HK-2 (cell line): ENCODE data around the gene UQCC3.
A peak's percentile ranks its signal among the peaks of the same experiment; 100 is the strongest.
"Not testable (repeated sequence)": the region's sequence is repeated elsewhere in the genome, so short reads cannot be mapped to it uniquely, and the experiment has no call there.

Experiments used
- DNase-seq: peaks from one replicate; pipeline ENCODE4 v3.0.0-alpha.2; 2018; ENCODE audit not compliant: unreplicated experiment

The UQCC3 gene, protein sequence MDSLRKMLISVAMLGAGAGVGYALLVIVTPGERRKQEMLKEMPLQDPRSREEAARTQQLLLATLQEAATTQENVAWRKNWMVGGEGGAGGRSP

DNA sequence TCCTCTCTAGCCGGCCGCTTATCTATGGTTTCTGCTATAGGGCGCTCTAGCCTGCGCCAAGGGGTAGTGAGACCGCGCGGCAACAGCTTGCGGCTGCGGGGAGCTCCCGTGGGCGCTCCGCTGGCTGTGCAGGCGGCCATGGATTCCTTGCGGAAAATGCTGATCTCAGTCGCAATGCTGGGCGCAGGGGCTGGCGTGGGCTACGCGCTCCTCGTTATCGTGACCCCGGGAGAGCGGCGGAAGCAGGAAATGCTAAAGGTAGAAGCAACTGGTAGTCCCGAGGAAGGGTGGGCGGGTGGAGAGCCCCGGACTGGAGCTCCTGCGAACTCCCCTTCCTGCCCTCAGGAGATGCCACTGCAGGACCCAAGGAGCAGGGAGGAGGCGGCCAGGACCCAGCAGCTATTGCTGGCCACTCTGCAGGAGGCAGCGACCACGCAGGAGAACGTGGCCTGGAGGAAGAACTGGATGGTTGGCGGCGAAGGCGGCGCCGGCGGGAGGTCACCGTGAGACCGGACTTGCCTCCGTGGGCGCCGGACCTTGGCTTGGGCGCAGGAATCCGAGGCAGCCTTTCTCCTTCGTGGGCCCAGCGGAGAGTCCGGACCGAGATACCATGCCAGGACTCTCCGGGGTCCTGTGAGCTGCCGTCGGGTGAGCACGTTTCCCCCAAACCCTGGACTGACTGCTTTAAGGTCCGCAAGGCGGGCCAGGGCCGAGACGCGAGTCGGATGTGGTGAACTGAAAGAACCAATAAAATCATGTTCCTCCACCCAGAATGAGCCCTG lies at the start of gene UQCC3, which contains the start of gene LBHD1:
Gene UQCC3 (plus strand): TSS at position 66 of the 782 bp plus-strand sequence. CDS start 73 bp downstream, at position 139.
Gene LBHD1 (minus strand): TSS at position 660 of the 782 bp plus-strand sequence. CDS start 2,236 bp downstream, outside the sequence.
- peak; percentile 81 for DNase-seq

- no peak for DNase-seq
Observed at GRCh38 chr11:62622476-62623089, 48.9 kb upstream of the UQCC3 start.

DNA sequence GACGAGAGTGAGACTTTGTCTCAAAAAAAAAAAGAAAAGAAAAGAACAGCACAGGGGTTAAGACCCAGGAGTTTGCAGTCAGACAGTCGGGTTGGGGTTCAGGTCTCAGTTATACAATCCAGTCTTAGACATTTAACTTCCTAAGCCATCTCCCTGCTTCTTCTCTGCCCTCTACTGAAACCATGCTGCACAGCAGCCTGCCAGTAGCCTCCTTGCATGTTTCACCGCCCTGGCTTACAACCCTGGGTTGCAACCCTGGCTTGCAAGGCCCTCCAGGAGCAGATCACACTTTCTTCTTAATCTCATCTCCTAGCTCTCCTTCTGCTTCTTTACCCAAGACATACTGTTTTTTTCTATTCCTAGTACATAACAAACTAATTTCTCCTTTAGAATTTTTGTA lies 43.8 kb upstream of the UQCC3 start:
- DNase-seq, result no peak

DNA sequence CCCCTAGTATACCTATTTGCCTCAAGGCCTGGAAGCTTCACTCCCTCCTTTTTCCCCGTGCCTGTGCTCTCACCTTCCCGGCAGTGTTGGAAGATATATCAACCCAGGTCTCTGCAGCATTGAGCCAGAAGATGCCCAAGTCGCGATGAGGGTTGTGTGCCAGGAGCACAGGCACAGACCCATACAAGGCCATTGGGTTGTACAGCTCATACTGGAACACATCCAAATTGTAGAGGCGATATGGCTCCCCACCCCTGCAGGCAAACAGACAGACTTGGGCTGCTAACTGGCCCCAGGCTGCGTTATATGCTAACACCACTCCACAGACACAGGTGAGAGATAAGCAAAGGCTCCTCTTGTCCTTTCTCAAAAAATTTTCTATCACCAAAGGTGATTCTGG lies 39.0 kb upstream of the UQCC3 start:
- DNase-seq, result no peak

GRCh38 chr11:62644220-62644619 lies 27.3 kb upstream of the UQCC3 start:
- no peak for DNase-seq

GRCh38 chr11:62645671-62645945 lies 25.9 kb upstream of the UQCC3 start:
- no peak for DNase-seq

- peak; percentile 95 for DNase-seq
Observed at GRCh38 chr11:62645946-62646824, 25.3 kb upstream of the UQCC3 start, which contains the start of gene GANAB. GANAB (minus strand) TSS chr11:62646613; CDS start chr11:62646599, 14 bp downstream.

- DNase-seq, result no peak
Observed at GRCh38 chr11:62646825-62647608, 24.5 kb upstream of the UQCC3 start.

- DNase-seq, result no peak
Observed at GRCh38 chr11:62647609-62648005, 23.9 kb upstream of the UQCC3 start.

DNA sequence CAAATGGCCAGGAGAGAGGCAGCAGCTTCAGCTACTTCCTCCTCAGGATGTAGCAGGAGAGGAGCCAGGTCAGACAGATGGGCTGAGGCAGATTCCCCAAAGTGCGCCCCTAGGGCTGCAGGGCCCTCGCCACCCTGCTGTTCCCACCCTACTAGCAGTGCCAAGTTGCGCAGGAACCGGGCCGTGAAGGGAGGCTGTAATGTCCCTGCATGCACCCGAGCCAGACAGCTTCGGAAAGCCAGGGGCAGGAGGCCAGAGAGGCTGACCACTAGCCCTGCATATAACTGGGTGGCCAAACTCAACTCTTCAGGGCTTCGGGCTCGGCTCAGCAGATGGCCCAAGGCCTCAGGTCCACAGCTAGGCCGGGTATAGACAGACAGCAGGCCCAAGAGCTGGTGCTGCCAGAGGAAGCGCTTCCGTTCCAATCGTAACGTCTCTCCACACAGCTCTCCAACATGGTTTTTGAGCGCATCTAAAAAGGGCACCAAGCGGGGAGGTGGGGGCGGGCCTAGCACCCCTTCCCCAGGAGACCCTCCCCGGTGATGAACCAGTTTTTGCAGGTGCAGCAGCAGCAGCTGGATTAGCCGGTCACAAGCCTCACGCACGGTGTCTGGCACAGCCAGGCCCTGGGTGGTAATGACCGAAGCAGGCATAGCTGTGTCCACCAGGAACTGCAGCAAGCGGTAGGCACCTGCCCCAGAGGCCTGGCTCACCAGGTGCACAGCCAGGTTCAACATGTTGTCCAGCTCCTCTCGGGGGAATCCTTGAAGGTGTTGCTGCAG lies 23.1 kb upstream of the UQCC3 start:
- DNase-seq, result no peak

GRCh38 chr11:62648967-62649364 lies 22.5 kb upstream of the UQCC3 start:
- no peak for DNase-seq

GRCh38 chr11:62649486-62649885 lies 22.0 kb upstream of the UQCC3 start:
- no peak for DNase-seq

- not testable (repeated sequence) for DNase-seq
Observed at GRCh38 chr11:62650283-62650682, 21.2 kb upstream of the UQCC3 start.

- no peak for DNase-seq
Observed at GRCh38 chr11:62652161-62653006, 19.1 kb upstream of the UQCC3 start.

- DNase-seq, result no peak
Observed at GRCh38 chr11:62654297-62654696, 17.2 kb upstream of the UQCC3 start.

- no peak for DNase-seq
Observed at GRCh38 chr11:62656796-62657429, 14.6 kb upstream of the UQCC3 start.

- peak; percentile 48 for DNase-seq
Observed at GRCh38 chr11:62664405-62665074, 6.9 kb upstream of the UQCC3 start.

DNA sequence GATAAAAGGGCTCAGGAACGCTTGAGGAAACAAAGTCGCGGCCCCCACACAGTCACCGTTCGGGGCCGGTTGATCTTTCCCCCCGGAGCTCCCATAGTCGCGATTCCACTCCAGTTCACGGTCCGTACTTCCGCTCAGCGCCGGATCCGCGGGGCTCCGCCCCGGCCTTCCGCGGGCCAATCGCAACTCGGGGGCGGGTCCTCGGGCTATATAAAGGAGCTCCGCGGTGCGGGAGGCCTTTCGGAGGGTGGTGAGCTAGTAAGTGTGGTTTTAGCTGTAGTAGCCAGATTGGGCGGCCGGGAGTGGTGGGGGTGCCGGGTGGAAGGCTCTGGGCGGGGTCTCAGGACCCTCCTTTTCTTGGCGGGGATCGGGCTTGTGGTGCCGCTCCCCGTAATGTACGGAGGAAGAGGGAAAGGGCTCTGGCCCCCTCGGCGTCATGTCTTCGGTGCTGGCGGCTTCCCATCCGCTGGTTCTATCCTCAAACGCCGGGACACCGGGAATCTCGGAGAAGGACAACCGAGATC lies 6.3 kb upstream of the UQCC3 start, which contains the start of the genes C11orf98 and CSKMT:
Gene C11orf98 (minus strand): TSS at position 136 of the 524 bp plus-strand sequence. CDS start 41 bp downstream, at position 95.
Gene CSKMT (plus strand): TSS at position 238 of the 524 bp plus-strand sequence. CDS start 568 bp downstream, outside the sequence.
- peak; percentile 93 for DNase-seq
